Activated CD4-positive, alpha-beta T cell treated with anti-CD3 and anti-CD28 coated beads for 4 hours (primary cell): ENCODE measurements around the gene PSD2.

ENCODE experiments used
- DNase-seq, 2 donors: peaks; one replicate each; pipeline ENCODE4 v3.0.0-alpha.2; 2020

The PSD2 gene

GRCh38 chr5:139812836-139813805 lies 17.5 kb downstream of the PSD2 start:
- no peak for DNase-seq

GRCh38 chr5:139814191-139814601 lies 18.6 kb downstream of the PSD2 start:
- no peak for DNase-seq

GRCh38 chr5:139814704-139815280 lies 19.2 kb downstream of the PSD2 start:
- DNase-seq, result no peak

GRCh38 chr5:139816566-139816965 lies 21.0 kb downstream of the PSD2 start:
- DNase-seq, result no peak

- no peak for DNase-seq
Observed at GRCh38 chr5:139817362-139817761, 21.8 kb downstream of the PSD2 start.

GRCh38 chr5:139817970-139818369 lies 22.4 kb downstream of the PSD2 start:
- no peak for DNase-seq

GRCh38 chr5:139820130-139820529 lies 24.5 kb downstream of the PSD2 start:
- DNase-seq, result no peak

- DNase-seq, result no peak
Observed at GRCh38 chr5:139820606-139821005, 25.0 kb downstream of the PSD2 start.

- no peak for DNase-seq
Observed at GRCh38 chr5:139821806-139822552, 26.4 kb downstream of the PSD2 start.

GRCh38 chr5:139822553-139823425 lies 27.2 kb downstream of the PSD2 start:
- DNase-seq, result no peak

- DNase-seq, result no peak
Observed at GRCh38 chr5:139823757-139824355, 28.2 kb downstream of the PSD2 start.

GRCh38 chr5:139825690-139826089 lies 30.1 kb downstream of the PSD2 start:
- no peak for DNase-seq

- DNase-seq, result no peak
Observed at GRCh38 chr5:139828207-139828895, 32.7 kb downstream of the PSD2 start.

- no peak for DNase-seq
Observed at GRCh38 chr5:139829471-139829870, 33.9 kb downstream of the PSD2 start.

- DNase-seq, result no peak
Observed at GRCh38 chr5:139831624-139832023, 36.0 kb downstream of the PSD2 start.

- DNase-seq, result no peak
Observed at GRCh38 chr5:139833525-139833924, 37.9 kb downstream of the PSD2 start.

- DNase-seq, result no peak
Observed at GRCh38 chr5:139835656-139836055, 40.0 kb downstream of the PSD2 start.

GRCh38 chr5:139836469-139837208 lies 41.0 kb downstream of the PSD2 start:
- no peak for DNase-seq

GRCh38 chr5:139837711-139838380 lies 42.2 kb downstream of the PSD2 start:
- DNase-seq, result no peak
